Mucosa of descending colon (tissue), 3 donors: ENCODE results near the gene CHRDL2. TPM values are rescaled to one million over a fixed set of nuclear protein-coding genes. Genes with fewer than 3 reads are reported as not detected.

Experiments used
- ATAC-seq: fragments of 200-7000 bp; cut with Tn5 transposase; one replicate; pipeline ENCODE4 v1.9.1; 2020; ENCODE audit warnings: mild to moderate bottlenecking, moderate library complexity
- DNase-seq, 3 donors: peaks; one replicate each; pipeline ENCODE4 v3.0.0-alpha.2; 2020
- H3K36me3 ChIP-seq: fragments of 200-600 bp; one replicate; pipeline ENCODE4 v1.8.0; 2021; ENCODE audit warnings: low read depth, mild to moderate bottlenecking
- H3K4me1 ChIP-seq: fragments of 200-600 bp; one replicate; pipeline ENCODE4 v1.8.0; 2021; ENCODE audit warnings: low read depth, mild to moderate bottlenecking
- H3K4me3 ChIP-seq: fragments of 200-600 bp; one replicate; pipeline ENCODE4 v1.8.0; 2021; ENCODE audit warnings: mild to moderate bottlenecking
- H3K9me3 ChIP-seq: fragments of 200-600 bp; one replicate; pipeline ENCODE4 v1.8.0; 2021; ENCODE audit warnings: mild to moderate bottlenecking
- intact Hi-C, 2 donors: fragments of 100-400 bp; cut with DNase I in 1 of 2; cut with micrococcal nuclease in 1 of 2; formaldehyde crosslinking; loops; one replicate each; pipeline versions ENCODE4 v1.11.0 to v1.11.1; 2022; cut with DNase I, micrococcal nuclease
- total RNA-seq, 3 donors: library from RNA; stranded (reverse); fragmentation: NEBNext Ultra II Directional in 2 of 3; extraction: Animal tissue kit (Norgen Biotek cat#: 25700) in 2 of 3; gene quantifications; one replicate each; pipeline versions ENCODE4 v1.2.1 to v1.2.4, GENCODE V29; 2021 to 2023
- TF ChIP-seq, protein P1 (sequence below): fragments of 200-600 bp; IDR thresholded peaks from one replicate; pipeline ENCODE4 v1.8.0; 2022; ENCODE audit warnings: antibody characterized with exemption, mild to moderate bottlenecking
- donor health status: DM: no; HTN: no; CAD: no; lungs with moderate emphysema.
- donor health status: DM: no; HTN: no; CAD: no.
- donor health status: DM: no; HTN: yes; CAD: no.

The CHRDL2 gene
- total RNA-seq, 3 donors from 2014 or later: 41.2 to 52.2 TPM; not detected in 1

DNA sequence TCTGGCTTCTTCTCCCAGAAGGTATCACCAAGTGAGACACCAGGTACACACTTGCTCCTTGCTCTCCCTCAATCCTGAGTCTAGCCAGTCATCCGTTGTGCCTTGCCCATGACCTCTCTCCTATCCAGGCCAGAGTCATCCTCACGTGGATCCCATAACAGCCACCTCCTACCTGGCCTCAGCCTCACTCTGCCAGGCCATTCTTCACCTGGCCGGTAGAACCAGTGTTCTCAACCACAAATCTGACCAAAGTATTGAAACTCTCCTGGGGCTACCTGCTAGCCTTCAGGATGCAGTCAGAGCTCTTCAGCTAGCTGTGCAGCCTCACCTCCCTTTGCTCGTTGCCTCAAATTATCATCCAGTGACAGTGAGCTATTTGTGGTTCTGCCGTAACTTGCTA is 37.7 kb downstream of the CHRDL2 start:
- ATAC-seq (no peak), DNase-seq (no peak)
- intact Hi-C loops: no loop called here
- TF ChIP-seq, protein P1, sequence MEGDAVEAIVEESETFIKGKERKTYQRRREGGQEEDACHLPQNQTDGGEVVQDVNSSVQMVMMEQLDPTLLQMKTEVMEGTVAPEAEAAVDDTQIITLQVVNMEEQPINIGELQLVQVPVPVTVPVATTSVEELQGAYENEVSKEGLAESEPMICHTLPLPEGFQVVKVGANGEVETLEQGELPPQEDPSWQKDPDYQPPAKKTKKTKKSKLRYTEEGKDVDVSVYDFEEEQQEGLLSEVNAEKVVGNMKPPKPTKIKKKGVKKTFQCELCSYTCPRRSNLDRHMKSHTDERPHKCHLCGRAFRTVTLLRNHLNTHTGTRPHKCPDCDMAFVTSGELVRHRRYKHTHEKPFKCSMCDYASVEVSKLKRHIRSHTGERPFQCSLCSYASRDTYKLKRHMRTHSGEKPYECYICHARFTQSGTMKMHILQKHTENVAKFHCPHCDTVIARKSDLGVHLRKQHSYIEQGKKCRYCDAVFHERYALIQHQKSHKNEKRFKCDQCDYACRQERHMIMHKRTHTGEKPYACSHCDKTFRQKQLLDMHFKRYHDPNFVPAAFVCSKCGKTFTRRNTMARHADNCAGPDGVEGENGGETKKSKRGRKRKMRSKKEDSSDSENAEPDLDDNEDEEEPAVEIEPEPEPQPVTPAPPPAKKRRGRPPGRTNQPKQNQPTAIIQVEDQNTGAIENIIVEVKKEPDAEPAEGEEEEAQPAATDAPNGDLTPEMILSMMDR: no peak
- H3K9me3 ChIP-seq: no peaks in the 10 kb centered on the region
- no peaks in the 10 kb centered on the region for H3K4me1 ChIP-seq
- H3K4me3 ChIP-seq: no peak overlapping the region
- no peaks in the 10 kb centered on the region for H3K36me3 ChIP-seq

DNA sequence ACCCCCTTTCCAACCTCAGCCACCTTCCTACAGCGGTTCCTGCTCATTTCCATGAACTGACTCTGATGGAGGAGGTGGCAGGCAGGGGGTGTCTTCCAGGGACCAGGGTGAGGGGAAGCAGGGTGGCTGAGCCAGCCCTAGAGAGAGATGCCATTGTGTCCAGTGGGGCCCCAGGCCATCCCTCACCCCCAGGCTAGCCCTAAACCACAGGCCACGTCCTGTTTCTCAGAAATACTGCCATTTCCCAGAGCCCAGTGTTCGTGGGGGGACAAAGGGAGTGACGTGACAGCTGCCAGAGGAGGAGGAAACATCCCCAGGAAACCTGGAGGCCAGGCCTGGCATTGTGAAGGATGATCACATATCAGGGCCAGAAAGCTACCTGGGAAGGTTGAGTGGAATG is 39.5 kb downstream of the CHRDL2 start:
- TF ChIP-seq, protein P1: no peak
- ATAC-seq (no peak), DNase-seq (no peak)
- intact Hi-C loops: no loop called here
- H3K9me3 ChIP-seq: no peaks in the 10 kb centered on the region
- no peak overlapping the region for H3K4me3 ChIP-seq
- no peaks in the 10 kb centered on the region for H3K36me3 ChIP-seq
- H3K4me1 ChIP-seq: no peaks in the 10 kb centered on the region

DNA sequence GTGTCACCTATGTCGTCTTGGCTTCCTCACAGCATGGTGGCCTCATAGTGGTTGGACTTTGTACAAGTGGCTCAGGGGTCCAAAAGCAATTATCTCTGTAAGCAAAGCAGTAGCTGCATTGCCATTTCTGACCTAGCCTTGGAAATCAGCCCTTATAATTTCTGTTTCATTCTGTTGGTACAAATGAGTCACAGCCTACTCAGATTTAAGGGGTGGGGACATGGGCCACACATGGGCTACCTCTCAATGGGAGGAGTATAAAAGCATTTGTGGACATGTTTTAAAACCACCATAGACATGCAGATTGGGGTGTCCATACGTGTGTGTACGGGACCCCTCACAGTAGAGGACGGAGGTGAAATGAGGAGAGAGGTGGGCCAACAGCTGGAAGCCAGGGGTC is 41.6 kb downstream of the CHRDL2 start:
- no peak overlapping the region for H3K4me3 ChIP-seq
- H3K9me3 ChIP-seq: no peaks in the 10 kb centered on the region
- H3K36me3 ChIP-seq: no peaks in the 10 kb centered on the region
- TF ChIP-seq, protein P1: no peak
- intact Hi-C loops: no loop called here
- ATAC-seq: no peak
- no peak for DNase-seq
- H3K4me1 ChIP-seq: no peaks in the 10 kb centered on the region

DNA sequence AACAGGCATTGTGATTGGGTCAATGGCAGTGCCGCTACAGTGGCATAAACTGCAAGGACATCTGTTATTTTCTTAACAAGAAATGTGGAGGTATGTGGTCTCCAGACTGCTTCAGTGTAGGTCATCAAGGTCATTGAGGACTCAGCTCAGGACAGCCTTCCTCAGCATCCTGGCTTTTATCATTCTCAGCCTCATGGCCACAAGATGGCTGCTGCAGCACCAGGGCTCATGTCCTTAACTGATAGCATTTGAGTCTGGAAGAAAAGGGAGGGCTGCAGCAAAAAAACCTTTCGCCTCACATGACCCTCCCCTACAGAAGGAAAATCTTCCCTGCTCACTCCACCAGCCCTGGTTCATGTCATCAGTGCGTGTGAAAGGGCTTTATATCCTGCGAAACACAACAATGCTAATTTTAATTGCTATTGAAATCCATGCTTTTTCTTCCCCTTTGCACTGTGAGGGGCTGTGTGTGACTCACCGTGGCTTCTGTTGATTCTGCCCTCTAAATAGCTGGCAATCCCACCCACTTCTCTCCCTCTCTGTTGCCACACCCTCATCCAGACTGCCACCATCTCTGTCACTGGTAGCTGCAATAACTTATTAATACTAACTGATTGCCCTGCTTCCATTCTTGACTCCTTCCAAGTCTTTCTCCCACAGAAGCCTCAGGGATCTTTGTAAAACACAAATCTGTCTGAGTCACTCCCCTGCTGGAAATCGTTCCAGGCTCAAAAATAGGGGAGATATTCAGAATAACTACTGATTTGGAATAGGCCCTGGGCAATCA is 43.8 kb downstream of the CHRDL2 start:
- ATAC-seq (no peak), DNase-seq (peak in 2 of 3 donors; percentile 1)
- no peaks in the 10 kb centered on the region for H3K4me1 ChIP-seq
- intact Hi-C loops: no loop called here
- H3K9me3 ChIP-seq: no peaks in the 10 kb centered on the region
- TF ChIP-seq, protein P1: no peak
- no peaks in the 10 kb centered on the region for H3K36me3 ChIP-seq
- H3K4me3 ChIP-seq: no peak overlapping the region

DNA sequence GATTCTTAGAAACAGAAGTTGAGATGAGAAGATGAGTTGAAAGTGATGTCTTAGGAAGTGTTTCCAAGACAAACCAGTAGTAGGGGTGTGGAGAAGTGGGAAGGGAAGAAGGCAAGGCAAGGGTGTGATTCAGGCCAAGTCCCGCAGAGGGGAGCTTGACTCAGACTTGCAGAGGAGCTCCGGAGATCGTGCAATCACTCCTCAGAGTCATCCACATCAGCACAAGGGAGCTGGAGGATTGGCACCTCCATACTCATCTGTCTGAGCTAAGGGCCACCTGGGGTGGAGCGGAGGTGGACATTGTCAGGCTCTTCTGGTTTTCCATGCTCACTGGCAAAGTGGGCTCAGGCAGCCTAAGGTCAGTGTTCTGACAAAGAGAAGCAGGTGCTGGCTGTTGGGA is 44.4 kb downstream of the CHRDL2 start:
- intact Hi-C loops: no loop called here
- ATAC-seq (no peak), DNase-seq (peak in 2 of 3 donors; percentile 10 to 23)
- Histone ChIP-seq H3K4me3 (no peak overlapping the region), H3K9me3 (no peaks in the 10 kb centered on the region), H3K36me3 (no peaks in the 10 kb centered on the region), H3K4me1 (no peaks in the 10 kb centered on the region)
- TF ChIP-seq, protein P1: no peak
